ENCODE measurements around the gene SORBS1. TPM values are rescaled to one million over a fixed set of nuclear protein-coding genes. Genes with fewer than 3 reads are reported as not detected.
A peak's percentile ranks its signal among the peaks of the same experiment; 100 is the strongest.

SORBS1 gene
- total and polyA plus RNA-seq, 2 experiments from 2014 or later: 0.65 to 1.2 TPM

DNA sequence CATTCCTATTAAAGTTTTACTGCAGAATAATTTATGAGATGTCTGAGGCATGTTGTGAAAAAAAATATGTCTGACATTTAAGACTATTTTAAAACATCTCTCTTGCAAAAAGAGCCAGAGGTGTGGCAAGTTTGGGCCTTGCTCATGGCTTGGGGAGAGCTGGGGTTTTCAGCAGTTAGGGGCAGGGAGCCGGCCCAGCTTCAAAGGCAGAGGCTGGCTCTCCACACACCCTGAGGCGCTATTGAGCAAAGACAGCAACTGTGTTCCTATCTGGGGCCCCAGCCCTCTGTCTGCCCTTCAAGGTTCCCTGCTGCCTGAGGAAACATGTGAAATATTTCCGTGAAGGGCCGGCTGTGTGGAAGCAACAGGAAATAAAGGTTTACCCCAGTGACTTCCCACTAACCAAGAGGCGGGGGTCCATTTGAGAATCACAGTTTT lies 94.0 kb downstream of the SORBS1 start:
- Histone ChIP-seq H3F3A (ENCODE audit: insufficient read depth) (0 out of 2 replicates have a peak, but pooled peaks cover 4% of the 10 kb centered on the region), H3K27me3 (replicated peaks; ENCODE audit: insufficient read depth) (no peaks in the 10 kb centered on the region; the same call in 1 of the 2 replicates), H3K79me2 (ENCODE audit: insufficient read depth) (no peaks in the 10 kb centered on the region), H3K4me1 (ENCODE audit: insufficient read depth) (no peaks in the 10 kb centered on the region), H3K4me2 (ENCODE audit: unreplicated experiment) (peak overlapping the region; percentile 18), H2AFZ (peak overlapping the region; percentile 64), H3K27ac (no peak overlapping the region), H4K20me1 (ENCODE audit: insufficient read depth) (no peaks in the 10 kb centered on the region), H3K9me2 (ENCODE audit: insufficient read depth) (no peaks in the 10 kb centered on the region), H3K4me3 (no peak overlapping the region), H3K9ac (no peak overlapping the region), H3K9me3 (ENCODE audit: low read depth) (no peaks in the 10 kb centered on the region), H3K36me3 (ENCODE audit: low read depth) (no peaks in the 10 kb centered on the region)
- in situ Hi-C loops (cut with MboI): no loop called here
- WGBS, 2 experiments (ENCODE audit: low coverage in 1 of 2, low lambda C conversion rate in 2 of 2, missing lambda C conversion rate in 2 of 2): 28 to 34% methylated on average over 5 of the region's 5 CpGs
- no peak for TF ChIP-seq EZH2phosphoT487 (IDR thresholded peaks at IDR 0.05; ENCODE audit: insufficient read depth, low read depth)
- no peak for TF ChIP-seq EZH2 (IDR thresholded peaks at IDR 0.05; ENCODE audit: insufficient read depth, poor library complexity, severe bottlenecking)
- DNase-seq: peak; percentile 60

DNA sequence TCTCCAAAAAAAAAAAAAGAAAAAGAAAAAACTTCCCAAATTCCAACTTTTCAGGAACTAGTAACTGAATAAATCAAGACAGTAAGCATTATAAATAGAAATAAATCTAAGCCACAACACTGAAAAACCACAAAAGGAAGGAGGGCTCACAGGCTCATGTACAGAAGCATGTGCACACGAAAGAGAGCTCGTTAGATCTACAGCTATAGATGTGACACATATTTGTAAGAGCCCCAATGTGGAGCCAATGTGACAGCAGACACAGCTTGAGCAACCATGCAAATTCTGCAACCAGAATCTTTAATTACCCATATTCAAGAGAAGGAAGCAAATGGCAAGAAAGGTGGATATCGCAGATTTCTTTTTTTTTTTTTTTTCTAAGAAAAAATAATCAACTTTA lies 94.7 kb downstream of the SORBS1 start:
- no peaks in the 10 kb centered on the region for H3K9me3 ChIP-seq (ENCODE audit: low read depth)
- 0 out of 2 replicates have a peak, but pooled peaks cover 4% of the 10 kb centered on the region for H3F3A ChIP-seq (ENCODE audit: insufficient read depth)
- H2AFZ ChIP-seq: no peak overlapping the region
- H3K79me2 ChIP-seq (ENCODE audit: insufficient read depth): no peaks in the 10 kb centered on the region
- no peaks in the 10 kb centered on the region; the same call in 1 of the 2 replicates for H3K27me3 ChIP-seq (replicated peaks; ENCODE audit: insufficient read depth)
- no peaks in the 10 kb centered on the region for H3K9me2 ChIP-seq (ENCODE audit: insufficient read depth)
- TF ChIP-seq EZH2 (IDR thresholded peaks at IDR 0.05; ENCODE audit: insufficient read depth, poor library complexity, severe bottlenecking) (no peak), EZH2phosphoT487 (IDR thresholded peaks at IDR 0.05; ENCODE audit: insufficient read depth, low read depth) (no peak)
- H3K27ac ChIP-seq: no peak overlapping the region
- no peak overlapping the region for H3K4me3 ChIP-seq
- H4K20me1 ChIP-seq (ENCODE audit: insufficient read depth): no peaks in the 10 kb centered on the region
- in situ Hi-C loops (cut with MboI): no loop called here
- no peak for DNase-seq
- no peaks in the 10 kb centered on the region for H3K4me1 ChIP-seq (ENCODE audit: insufficient read depth)
- no peak overlapping the region for H3K4me2 ChIP-seq (ENCODE audit: unreplicated experiment)
- H3K9ac ChIP-seq: no peak overlapping the region
- no peaks in the 10 kb centered on the region for H3K36me3 ChIP-seq (ENCODE audit: low read depth)
- WGBS, 2 experiments (ENCODE audit: low coverage in 1 of 2, low lambda C conversion rate in 2 of 2, missing lambda C conversion rate in 2 of 2): 73 to 76% methylated on average over 3 of the region's 3 CpGs

DNA sequence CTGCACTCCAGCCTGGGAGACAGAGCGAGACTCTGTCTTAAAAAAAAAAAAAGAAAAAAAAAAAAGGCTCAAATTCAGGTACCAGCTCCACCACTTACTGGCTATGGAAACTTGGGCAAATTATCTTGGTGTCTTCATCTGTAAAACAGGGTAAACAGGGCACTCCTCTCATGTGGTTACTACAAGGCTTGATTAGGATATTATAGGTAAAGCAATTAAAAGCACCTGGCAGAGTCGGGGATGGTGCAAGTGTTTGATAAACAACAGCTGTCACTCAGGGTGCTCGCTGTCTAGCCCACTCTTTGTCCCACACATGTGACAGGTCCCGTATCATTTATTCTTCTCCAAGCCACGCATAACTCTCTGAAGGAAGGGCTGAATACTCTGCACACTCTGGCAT lies 96.9 kb downstream of the SORBS1 start:
- Histone ChIP-seq H3K9ac (no peak overlapping the region), H3K4me2 (ENCODE audit: unreplicated experiment) (no peak overlapping the region), H2AFZ (no peak overlapping the region), H3K4me1 (ENCODE audit: insufficient read depth) (no peaks in the 10 kb centered on the region), H3K27ac (no peak overlapping the region), H3K4me3 (no peak overlapping the region), H3K9me2 (ENCODE audit: insufficient read depth) (no peaks in the 10 kb centered on the region), H3K36me3 (ENCODE audit: low read depth) (no peaks in the 10 kb centered on the region), H3K27me3 (replicated peaks; ENCODE audit: insufficient read depth) (no peaks in the 10 kb centered on the region; the same call in 1 of the 2 replicates), H3K79me2 (ENCODE audit: insufficient read depth) (no peaks in the 10 kb centered on the region), H3F3A (ENCODE audit: insufficient read depth) (0 out of 2 replicates have a peak, but pooled peaks cover 4% of the 10 kb centered on the region), H3K9me3 (ENCODE audit: low read depth) (no peaks in the 10 kb centered on the region), H4K20me1 (ENCODE audit: insufficient read depth) (no peaks in the 10 kb centered on the region)
- DNase-seq: no peak
- in situ Hi-C loops (cut with MboI): no loop called here
- WGBS, 2 experiments (ENCODE audit: low coverage in 1 of 2, low lambda C conversion rate in 2 of 2, missing lambda C conversion rate in 2 of 2): 78 to 81% methylated on average over 5 of the region's 5 CpGs
- TF ChIP-seq EZH2phosphoT487 (IDR thresholded peaks at IDR 0.05; ENCODE audit: insufficient read depth, low read depth): no peak
- TF ChIP-seq EZH2 (IDR thresholded peaks at IDR 0.05; ENCODE audit: insufficient read depth, poor library complexity, severe bottlenecking): no peak

DNA sequence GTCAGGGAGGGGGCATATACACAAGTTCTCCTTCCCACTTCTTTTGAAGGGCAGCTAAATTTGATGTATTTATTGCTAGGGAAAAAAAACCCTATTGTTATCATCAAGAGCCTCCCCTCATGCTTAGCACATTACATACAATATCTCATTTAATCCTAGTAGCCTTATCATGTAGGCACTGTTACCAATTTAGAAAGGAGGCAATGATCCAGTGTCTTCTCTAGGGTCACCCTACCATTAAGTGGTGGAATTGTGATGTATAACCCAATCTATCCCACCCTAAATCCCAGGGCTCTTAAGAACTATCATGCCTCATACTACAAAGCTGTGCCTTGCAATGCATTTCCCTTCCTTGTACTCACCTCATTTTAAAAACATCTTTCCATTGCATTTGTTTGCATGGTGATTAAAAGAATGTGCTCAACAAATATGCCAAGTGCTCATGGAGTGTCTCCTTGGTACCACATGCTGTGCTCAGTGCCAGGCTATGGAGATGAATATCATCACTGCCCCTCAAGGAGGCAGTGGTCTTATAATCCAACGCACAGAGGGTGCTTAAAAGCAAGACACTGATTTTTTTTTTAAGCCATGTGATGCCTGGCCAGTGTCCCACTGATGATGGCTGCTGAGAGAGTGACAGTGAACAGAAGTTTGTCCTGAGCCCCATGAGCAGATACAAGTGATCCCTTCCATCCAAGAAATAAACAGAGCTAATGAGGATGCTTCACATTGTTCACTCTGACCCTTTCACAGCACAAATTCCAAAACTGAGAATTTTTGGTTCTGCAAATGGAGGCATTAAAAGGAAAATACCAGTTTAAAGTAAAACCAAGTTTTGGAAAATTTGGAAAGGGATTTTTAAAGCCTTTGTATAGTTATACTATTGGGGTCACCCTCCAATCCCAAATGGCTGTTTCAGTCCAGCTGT lies 98.2 kb downstream of the SORBS1 start:
- Histone ChIP-seq H4K20me1 (ENCODE audit: insufficient read depth) (no peaks in the 10 kb centered on the region), H3K9ac (no peak overlapping the region), H2AFZ (no peak overlapping the region), H3K9me2 (ENCODE audit: insufficient read depth) (no peaks in the 10 kb centered on the region), H3K4me3 (no peak overlapping the region), H3K4me2 (ENCODE audit: unreplicated experiment) (no peak overlapping the region), H3F3A (ENCODE audit: insufficient read depth) (0 out of 2 replicates have a peak, but pooled peaks cover 4% of the 10 kb centered on the region), H3K4me1 (ENCODE audit: insufficient read depth) (no peaks in the 10 kb centered on the region), H3K27ac (no peak overlapping the region), H3K79me2 (ENCODE audit: insufficient read depth) (no peaks in the 10 kb centered on the region), H3K27me3 (replicated peaks; ENCODE audit: insufficient read depth) (no peaks in the 10 kb centered on the region; the same call in 1 of the 2 replicates), H3K9me3 (ENCODE audit: low read depth) (no peaks in the 10 kb centered on the region), H3K36me3 (ENCODE audit: low read depth) (no peaks in the 10 kb centered on the region)
- TF ChIP-seq EZH2phosphoT487 (IDR thresholded peaks at IDR 0.05; ENCODE audit: insufficient read depth, low read depth) (no peak), EZH2 (IDR thresholded peaks at IDR 0.05; ENCODE audit: insufficient read depth, poor library complexity, severe bottlenecking) (no peak)
- in situ Hi-C loops (cut with MboI): no loop called here
- WGBS, 2 experiments (ENCODE audit: low coverage in 1 of 2, low lambda C conversion rate in 2 of 2, missing lambda C conversion rate in 2 of 2): 38 to 42% methylated on average over 1 of the region's 1 CpG
- DNase-seq: no peak

All from GM23248 (cell line).